Measurements from ENCODE around the gene IL1RAP. TPM values are rescaled to one million over a fixed set of nuclear protein-coding genes. Genes with fewer than 3 reads are reported as not detected.

Gene IL1RAP
- total RNA-seq, 1 donor from 2014 or later = 26.0 TPM

- intact Hi-C loops (cut with DNase I) = no loop called here
- no peaks in the 10 kb centered on the region for H3K4me1 ChIP-seq
- H3K27me3 ChIP-seq = no peaks in the 10 kb centered on the region
- no peaks in the 10 kb centered on the region for H3K36me3 ChIP-seq
- no peak for TF ChIP-seq CTCF (IDR thresholded peaks at IDR 0.05)
- TF ChIP-seq POLR2AphosphoS5 (IDR thresholded peaks at IDR 0.05; ENCODE audit: insufficient read depth in 1 of 2, low read depth in 1 of 2) = no peak
- TF ChIP-seq POLR2A (IDR thresholded peaks at IDR 0.05) = no peak
- H3K27ac ChIP-seq = no peak overlapping the region
- DNase-seq (ENCODE audit: extremely low spot score in 2 of 2) = no peak
- H3K4me3 ChIP-seq = no peak overlapping the region
- no peaks in the 10 kb centered on the region for H3K9me3 ChIP-seq
Measured at GRCh38 chr3:190692256-190692655, 178.4 kb downstream of the IL1RAP start.

- Histone ChIP-seq H3K36me3 (no peaks in the 10 kb centered on the region), H3K27me3 (no peaks in the 10 kb centered on the region), H3K9me3 (no peaks in the 10 kb centered on the region), H3K4me1 (no peaks in the 10 kb centered on the region), H3K27ac (no peak overlapping the region), H3K4me3 (no peak overlapping the region)
- no peak for DNase-seq (ENCODE audit: extremely low spot score in 2 of 2)
- TF ChIP-seq POLR2A (IDR thresholded peaks at IDR 0.05) = no peak
- no peak for TF ChIP-seq CTCF (IDR thresholded peaks at IDR 0.05)
- TF ChIP-seq POLR2AphosphoS5 (IDR thresholded peaks at IDR 0.05; ENCODE audit: insufficient read depth in 1 of 2, low read depth in 1 of 2) = no peak
- intact Hi-C loops (cut with DNase I) = no loop called here
Measured at GRCh38 chr3:190694335-190695001, 180.6 kb downstream of the IL1RAP start.

GRCh38 chr3:190695225-190695624 lies 181.3 kb downstream of the IL1RAP start:
- DNase-seq (ENCODE audit: extremely low spot score in 2 of 2) = no peak
- Histone ChIP-seq H3K9me3 (no peaks in the 10 kb centered on the region), H3K27me3 (no peaks in the 10 kb centered on the region), H3K27ac (no peak overlapping the region), H3K36me3 (no peaks in the 10 kb centered on the region), H3K4me1 (no peaks in the 10 kb centered on the region), H3K4me3 (no peak overlapping the region)
- intact Hi-C loops (cut with DNase I) = no loop called here
- TF ChIP-seq POLR2AphosphoS5 (IDR thresholded peaks at IDR 0.05; ENCODE audit: insufficient read depth in 1 of 2, low read depth in 1 of 2) (no peak), POLR2A (IDR thresholded peaks at IDR 0.05) (no peak), CTCF (IDR thresholded peaks at IDR 0.05) (no peak)

- Histone ChIP-seq H3K27me3 (no peaks in the 10 kb centered on the region), H3K36me3 (no peaks in the 10 kb centered on the region), H3K9me3 (no peaks in the 10 kb centered on the region), H3K4me3 (no peak overlapping the region), H3K27ac (no peak overlapping the region), H3K4me1 (no peaks in the 10 kb centered on the region)
- TF ChIP-seq POLR2A (IDR thresholded peaks at IDR 0.05) (no peak), CTCF (IDR thresholded peaks at IDR 0.05) (no peak), POLR2AphosphoS5 (IDR thresholded peaks at IDR 0.05; ENCODE audit: insufficient read depth in 1 of 2, low read depth in 1 of 2) (no peak)
- no peak for DNase-seq (ENCODE audit: extremely low spot score in 2 of 2)
- intact Hi-C loops (cut with DNase I) = no loop called here
Measured at GRCh38 chr3:190695994-190696393, 182.1 kb downstream of the IL1RAP start.

GRCh38 chr3:190696777-190697501 lies 183.1 kb downstream of the IL1RAP start:
- intact Hi-C loops (cut with DNase I) = no loop called here
- TF ChIP-seq POLR2A (IDR thresholded peaks at IDR 0.05) = no peak
- no peak for TF ChIP-seq CTCF (IDR thresholded peaks at IDR 0.05)
- no peak for TF ChIP-seq POLR2AphosphoS5 (IDR thresholded peaks at IDR 0.05; ENCODE audit: insufficient read depth in 1 of 2, low read depth in 1 of 2)
- Histone ChIP-seq H3K36me3 (no peaks in the 10 kb centered on the region), H3K9me3 (no peaks in the 10 kb centered on the region), H3K4me3 (no peak overlapping the region), H3K4me1 (no peaks in the 10 kb centered on the region), H3K27me3 (no peaks in the 10 kb centered on the region), H3K27ac (no peak overlapping the region)
- no peak for DNase-seq (ENCODE audit: extremely low spot score in 2 of 2)

Measured in vagina (tissue), 2 donors.